Common myeloid progenitor, CD34-positive (primary cell): ENCODE measurements around the gene XDH.

ENCODE experiments used
- CTCF ChIA-PET: fragments of 350-600 bp; sonication (Branson Sonifier 250); formaldehyde crosslinking; loops from one replicate; lab custom pipeline; 2021; ENCODE audit warnings: antibody characterized with exemption; lab: Charles Lee
- POLR2A ChIA-PET: fragments of 350-600 bp; sonication (Branson Sonifier 250); formaldehyde crosslinking; loops from one replicate; lab custom pipeline; 2021; ENCODE audit warnings: antibody characterized with exemption; lab: Charles Lee
- DNase-seq, 3 donors: peaks; one replicate each; pipeline versions ENCODE4 v3.0.0 to v3.0.0-alpha.2; 2013
- H3K27ac ChIP-seq, 2 experiments: 1 replicate in 1 of 2; 2 replicates in 1 of 2; pipeline ENCODE4 v1.7.0; 2013; ENCODE audit warnings: inconsistent platforms in 2 of 2, low read length in 2 of 2, mild to moderate bottlenecking in 2 of 2, low read depth in 1 of 2, moderate library complexity in 1 of 2; ENCODE audit not compliant: severe bottlenecking in 2 of 2, insufficient read depth in 1 of 2, poor library complexity in 1 of 2
- H3K27me3 ChIP-seq, 5 experiments: replicated peaks in 2 of 5; 1 replicate in 3 of 5; 2 replicates in 2 of 5; pipeline versions ENCODE4 v1.6.1 to v1.7.0; 2013; ENCODE audit warnings: low read length in 4 of 5, mild to moderate bottlenecking in 2 of 5, moderate library complexity in 2 of 5, inconsistent platforms in 1 of 5; ENCODE audit not compliant: insufficient read depth in 5 of 5, control insufficient read depth in 4 of 5
- H3K36me3 ChIP-seq, 4 experiments: 1 replicate in 2 of 4; 2 replicates in 2 of 4; pipeline versions ENCODE4 v1.6.1 to v1.7.0; 2013; ENCODE audit warnings: low read length in 3 of 4, control low read depth in 1 of 4, mild to moderate bottlenecking in 1 of 4; ENCODE audit not compliant: control insufficient read depth in 4 of 4, insufficient read depth in 4 of 4
- H3K4me1 ChIP-seq, 4 experiments: 1 replicate in 3 of 4; 2 replicates in 1 of 4; pipeline versions ENCODE4 v1.6.1 to v1.7.1; 2013; ENCODE audit warnings: low read length in 3 of 4, mild to moderate bottlenecking in 3 of 4, control low read depth in 1 of 4, inconsistent platforms in 1 of 4, moderate library complexity in 1 of 4; ENCODE audit not compliant: control insufficient read depth in 4 of 4, insufficient read depth in 4 of 4; ENCODE audit errors: control extremely low read depth in 1 of 4
- H3K4me3 ChIP-seq, 7 experiments: 1 replicate in 4 of 7; 2 replicates in 3 of 7; pipeline versions ENCODE4 v1.5.1 to v1.7.0; 2013; ENCODE audit warnings: mild to moderate bottlenecking in 7 of 7, low read length in 6 of 7, moderate library complexity in 6 of 7, inconsistent platforms in 2 of 7, low read depth in 2 of 7, control low read depth in 1 of 7; ENCODE audit not compliant: insufficient read depth in 4 of 7, control insufficient read depth in 1 of 7; ENCODE audit errors: extremely low read depth in 1 of 7
- H3K9me3 ChIP-seq, 5 experiments: 1 replicate in 4 of 5; 2 replicates in 1 of 5; pipeline versions ENCODE4 v1.6.1 to v1.7.1; 2013; ENCODE audit warnings: low read length in 4 of 5, mild to moderate bottlenecking in 2 of 5, inconsistent platforms in 1 of 5, low read depth in 1 of 5, moderate library complexity in 1 of 5; ENCODE audit not compliant: control insufficient read depth in 4 of 5, insufficient read depth in 2 of 5; ENCODE audit errors: control extremely low read depth in 1 of 5
- WGBS: methylation state at CpG from one replicate; pipeline ENCODE4 v1.1.5; 2013; ENCODE audit not compliant: insufficient coverage; 5-methylcytosine and 5-hydroxymethylcytosine counted together

Gene XDH

DNA sequence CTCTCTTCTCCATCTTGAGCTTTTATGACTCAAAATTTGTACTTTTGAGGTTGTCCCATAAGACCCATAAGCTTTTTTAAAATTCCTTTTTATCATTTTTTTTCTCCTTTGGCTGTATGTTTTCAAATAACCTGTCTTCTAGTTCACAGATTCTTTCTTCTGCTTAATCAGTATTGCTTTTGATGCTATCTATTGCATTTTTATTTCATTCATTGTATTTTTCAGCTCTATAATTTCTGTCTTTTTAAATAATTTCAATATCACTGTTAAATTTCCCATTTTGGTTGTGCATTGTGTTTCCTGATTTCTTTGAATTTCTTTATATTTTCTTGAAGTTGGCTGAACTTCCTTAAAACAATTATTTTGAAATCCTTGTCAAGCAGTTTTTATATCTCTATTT is 4.8 kb upstream of the XDH start:
- Histone ChIP-seq H3K27ac (no peak overlapping the region), H3K4me3 (no peak overlapping the region), H3K4me1 (no peaks in the 10 kb centered on the region), H3K36me3 (no peaks in the 10 kb centered on the region), H3K9me3 (peaks cover 0 to 15% (median 6%) of the 10 kb centered on the region in 5 experiments), H3K27me3 (no peaks in the 10 kb centered on the region)
- DNase-seq = no peak
- POLR2A ChIA-PET = no interaction called here
- CTCF ChIA-PET = interaction anchor here (0.6 kb wide), 1 partner anchor 1074 kb away, joined by 4 read pairs; no protein-coding TSS in a partner anchor

- Histone ChIP-seq H3K4me1 (no peaks in the 10 kb centered on the region), H3K36me3 (no peaks in the 10 kb centered on the region), H3K4me3 (no peak overlapping the region), H3K27me3 (no peaks in the 10 kb centered on the region), H3K9me3 (peaks cover 0 to 15% (median 6%) of the 10 kb centered on the region in 5 experiments), H3K27ac (no peak overlapping the region)
- ChIA-PET CTCF (interaction anchor here (1.3 kb wide), 1 partner anchor 517 kb away, joined by 3 read pairs; no protein-coding TSS in a partner anchor), POLR2A (no interaction called here)
- DNase-seq = no peak
- 92% methylated on average over 2 of the region's 2 CpGs for WGBS
These were observed 879 bp upstream of the XDH start for GRCh38 chr2:31415421-31415820.

DNA sequence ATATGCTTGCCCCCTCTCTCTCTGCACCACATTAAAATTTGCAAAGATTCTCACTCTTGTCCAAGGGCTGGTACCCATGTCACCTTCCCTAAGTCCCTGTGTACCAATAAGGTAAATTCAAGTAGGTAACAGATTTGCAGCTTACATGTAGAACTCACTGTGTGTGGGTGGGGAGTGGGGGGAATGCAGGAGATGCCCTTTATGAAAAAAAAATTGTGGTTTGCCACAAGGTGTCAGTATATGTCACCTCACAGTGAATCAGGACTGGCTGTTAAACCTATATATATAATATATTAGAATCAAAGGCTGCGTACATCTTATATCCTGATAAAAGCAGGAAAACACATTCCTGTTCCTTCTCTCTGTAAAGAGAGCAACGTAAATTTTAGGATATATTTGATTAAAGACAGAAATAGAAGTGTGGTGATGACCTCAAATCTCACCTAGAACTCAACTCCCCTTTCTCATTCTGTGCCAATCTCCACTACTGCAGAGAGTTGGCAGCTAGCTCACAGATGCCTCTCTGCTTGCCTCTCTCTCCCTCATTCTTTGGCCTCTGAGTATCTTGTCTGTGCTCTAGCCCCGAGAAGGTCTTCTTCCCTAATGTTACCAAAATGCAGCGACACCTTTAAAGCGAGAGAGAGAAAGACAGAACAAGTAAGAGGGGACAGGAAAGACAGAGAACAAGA is 536 bp downstream of the XDH start:
- 100% methylated on average over 3 of the region's 5 CpGs for WGBS
- Histone ChIP-seq H3K4me3 (no peak overlapping the region), H3K36me3 (no peaks in the 10 kb centered on the region), H3K27ac (no peak overlapping the region), H3K9me3 (peaks cover 0 to 4% (median 0%) of the 10 kb centered on the region in 5 experiments), H3K4me1 (no peaks in the 10 kb centered on the region), H3K27me3 (no peaks in the 10 kb centered on the region)
- ChIA-PET CTCF (no interaction called here), POLR2A (no interaction called here)
- DNase-seq = peak in 2 of 3 donors; percentile 2 to 7

GRCh38 chr2:31413025-31413424 is 1.5 kb downstream of the XDH start:
- no CpG with 5 or more reads among the region's 1 CpG for WGBS
- Histone ChIP-seq H3K27ac (no peak overlapping the region), H3K4me3 (no peak overlapping the region), H3K36me3 (no peaks in the 10 kb centered on the region), H3K9me3 (peaks cover 0 to under 1% (median 0%) of the 10 kb centered on the region in 5 experiments), H3K27me3 (no peaks in the 10 kb centered on the region), H3K4me1 (no peaks in the 10 kb centered on the region)
- CTCF ChIA-PET = no interaction called here
- POLR2A ChIA-PET = no interaction called here
- DNase-seq = no peak

DNA sequence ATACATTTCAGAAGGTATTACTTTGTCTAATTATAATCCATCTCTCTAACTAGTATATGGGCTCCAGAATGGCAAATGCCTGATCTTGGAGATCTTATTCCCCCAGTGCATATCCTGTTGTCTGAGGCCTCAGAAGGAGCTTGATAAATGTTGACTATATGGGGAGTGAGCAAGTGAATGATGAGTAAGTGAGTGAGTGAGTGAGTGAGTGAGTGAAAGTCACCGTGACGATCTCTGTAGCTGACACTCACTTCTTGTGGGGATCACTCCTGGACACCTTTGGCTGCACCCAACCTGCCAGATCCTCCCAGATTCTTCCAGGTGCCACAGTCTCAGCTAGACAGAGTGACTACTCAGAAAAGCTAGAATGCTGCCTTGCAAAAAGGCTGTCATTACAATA is 2.8 kb downstream of the XDH start:
- no peak for DNase-seq
- CTCF ChIA-PET = no interaction called here
- Histone ChIP-seq H3K9me3 (no peaks in the 10 kb centered on the region), H3K36me3 (no peaks in the 10 kb centered on the region), H3K4me3 (no peak overlapping the region), H3K4me1 (no peaks in the 10 kb centered on the region), H3K27me3 (peaks cover 0 to 2% (median 0%) of the 10 kb centered on the region in 5 experiments), H3K27ac (no peak overlapping the region)
- POLR2A ChIA-PET = no interaction called here
- 87% methylated on average over 2 of the region's 2 CpGs for WGBS

DNA sequence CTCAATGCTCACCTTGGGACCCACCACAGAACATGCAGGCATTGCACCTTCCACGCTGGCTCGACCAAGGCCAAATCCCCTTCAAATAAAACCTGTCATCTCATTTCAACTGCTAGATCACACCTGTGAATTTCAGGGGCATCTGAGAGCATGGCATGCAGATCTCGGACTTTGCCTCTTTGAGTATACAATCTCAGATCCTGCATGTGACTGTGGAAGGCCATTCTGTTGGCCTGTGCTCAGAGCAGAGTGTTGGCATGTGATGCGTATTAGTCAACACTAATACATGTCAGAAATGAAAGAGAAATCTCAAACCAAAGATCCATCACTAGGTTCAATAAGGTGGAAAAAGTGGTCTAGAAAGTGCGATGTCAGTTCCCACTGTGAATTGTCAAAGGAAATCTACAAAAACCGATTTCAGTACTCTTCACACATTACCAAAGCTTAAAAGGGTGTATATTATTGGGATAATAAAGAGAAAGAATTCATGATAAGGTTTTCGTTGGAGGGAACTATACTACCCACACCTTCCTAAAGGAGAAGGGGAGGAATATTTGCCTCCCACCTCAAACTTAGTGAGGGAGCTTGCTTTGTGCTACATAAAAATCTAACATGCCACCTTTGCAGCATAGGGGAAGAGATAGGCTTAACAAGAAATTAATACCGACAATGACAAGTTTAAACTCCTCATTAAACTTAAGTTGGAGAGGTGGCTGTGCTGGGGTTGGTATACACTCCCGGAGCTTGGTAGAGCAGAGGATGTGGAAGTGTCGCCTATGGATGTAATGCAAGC is 7.8 kb downstream of the XDH start:
- Histone ChIP-seq H3K36me3 (no peaks in the 10 kb centered on the region), H3K4me3 (no peak overlapping the region), H3K4me1 (no peaks in the 10 kb centered on the region), H3K27ac (no peak overlapping the region), H3K27me3 (peaks cover 0 to 2% (median 0%) of the 10 kb centered on the region in 5 experiments), H3K9me3 (no peaks in the 10 kb centered on the region)
- CTCF ChIA-PET = no interaction called here
- POLR2A ChIA-PET = no interaction called here
- no peak for DNase-seq
- WGBS = 100% methylated on average over 3 of the region's 10 CpGs

- WGBS = 100% methylated on average over 2 of the region's 4 CpGs
- Histone ChIP-seq H3K27me3 (peaks cover 0 to 2% (median 0%) of the 10 kb centered on the region in 5 experiments), H3K27ac (no peak overlapping the region), H3K4me1 (no peaks in the 10 kb centered on the region), H3K4me3 (no peak overlapping the region), H3K36me3 (no peaks in the 10 kb centered on the region), H3K9me3 (no peaks in the 10 kb centered on the region)
- ChIA-PET CTCF (no interaction called here), POLR2A (no interaction called here)
- DNase-seq = no peak
These were observed 9.7 kb downstream of the XDH start for GRCh38 chr2:31404827-31405226.
